Hepatocyte (in vitro differentiated cells): ENCODE results near the gene ZFP36L2. TPM values are rescaled to one million over a fixed set of nuclear protein-coding genes. Genes with fewer than 3 reads are reported as not detected.

ENCODE experiments used
- DNase-seq: peaks from one replicate; pipeline ENCODE4 v3.0.0-alpha.2; 2016; ENCODE audit warnings: low spot score
- H2AFZ ChIP-seq: fragments of 200-600 bp; sonication (generic); 2 replicates; pipeline ENCODE4 v1.6.0; 2016; ENCODE audit warnings: antibody characterized with exemption, mild to moderate bottlenecking
- H3K27ac ChIP-seq: fragments of 200-600 bp; sonication (generic); 2 replicates; pipeline ENCODE4 v1.5.1; 2016; ENCODE audit warnings: mild to moderate bottlenecking
- H3K27me3 ChIP-seq: fragments of 200-600 bp; sonication (generic); 2 replicates; pipeline ENCODE4 v1.6.1; 2016
- H3K36me3 ChIP-seq: fragments of 200-600 bp; sonication (generic); replicated peaks from 2 replicates; pipeline ENCODE4 v1.5.1; 2016; ENCODE audit warnings: low read depth; ENCODE audit not compliant: insufficient read depth
- H3K4me1 ChIP-seq: fragments of 200-600 bp; sonication (generic); 2 replicates; pipeline ENCODE4 v1.5.1; 2016; ENCODE audit warnings: mild to moderate bottlenecking, moderate library complexity; ENCODE audit not compliant: insufficient read depth
- H3K4me2 ChIP-seq: fragments of 200-600 bp; sonication (generic); 2 replicates; pipeline ENCODE4 v1.6.0; 2016
- H3K4me3 ChIP-seq: fragments of 200-600 bp; sonication (generic); 2 replicates; pipeline ENCODE4 v1.5.1; 2016; ENCODE audit warnings: mild to moderate bottlenecking
- H3K79me2 ChIP-seq: fragments of 200-600 bp; sonication (generic); 2 replicates; pipeline ENCODE4 v1.6.0; 2017; ENCODE audit warnings: mild to moderate bottlenecking
- H3K9me2 ChIP-seq: fragments of 200-600 bp; sonication (generic); replicated peaks from 2 replicates; pipeline ENCODE4 v1.6.0; 2017; ENCODE audit warnings: mild to moderate bottlenecking; ENCODE audit not compliant: insufficient read depth
- H3K9me3 ChIP-seq: fragments of 200-600 bp; sonication (generic); 2 replicates; pipeline ENCODE4 v1.5.1; 2016; ENCODE audit warnings: low read depth, mild to moderate bottlenecking
- H4K20me1 ChIP-seq: fragments of 200-600 bp; sonication (generic); 2 replicates; pipeline ENCODE4 v1.6.0; 2016; ENCODE audit warnings: mild to moderate bottlenecking; ENCODE audit not compliant: insufficient read depth, poor library complexity, severe bottlenecking
- CTCF ChIP-seq: fragments of 200-600 bp; sonication (generic); IDR thresholded peaks from 2 replicates; pipeline ENCODE4 v1.5.1; 2016; ENCODE audit warnings: antibody characterized with exemption, mild to moderate bottlenecking; ENCODE audit not compliant: poor library complexity
- EZH2 ChIP-seq: fragments of 200-600 bp; sonication (generic); IDR thresholded peaks from 2 replicates; pipeline ENCODE4 v1.6.1; 2016; ENCODE audit warnings: antibody characterized with exemption, mild to moderate bottlenecking, borderline replicate concordance
- EZH2phosphoT487 ChIP-seq: fragments of 200-600 bp; sonication (generic); IDR thresholded peaks from one replicate; pipeline ENCODE4 v1.6.1; 2018; ENCODE audit warnings: antibody characterized with exemption, mild to moderate bottlenecking, low read depth, moderate library complexity; ENCODE audit not compliant: unreplicated experiment, severe bottlenecking
- WGBS: methylation state at CpG from one replicate; pipeline ENCODE4 v1.1.6; 2016; ENCODE audit warnings: low lambda C conversion rate; ENCODE audit errors: missing lambda C conversion rate; 5-methylcytosine and 5-hydroxymethylcytosine counted together
- polyA plus RNA-seq: library from polyadenylated mRNA; unstranded; fragments of >200 nt; fragmentation: Nextera tagmentation; extraction: Ambion mirVana; gene quantifications from 2 replicates; pipeline ENCODE4 v1.2.1, GENCODE V29; 2016
- total RNA-seq: library from RNA; depleted of rRNA; stranded (reverse); fragments of >200 nt; gene quantifications from 2 replicates; pipeline ENCODE4 v1.2.3, GENCODE V29; 2014

Gene ZFP36L2
- total and polyA plus RNA-seq, 2 experiments from 2014 or later = 85.1 to 285 TPM

GRCh38 chr2:43233218-43234212, 7.1 kb upstream of the ZFP36L2 start:
- no peak for DNase-seq
- Histone ChIP-seq H3K4me1 (peaks cover 9% of the 10 kb centered on the region), H4K20me1 (no peaks in the 10 kb centered on the region), H3K9me3 (no peaks in the 10 kb centered on the region), H3K36me3 (no peaks in the 10 kb centered on the region), H3K79me2 (peaks cover 8% of the 10 kb centered on the region), H3K27ac (no peak overlapping the region), H3K4me2 (no peak overlapping the region), H3K9me2 (no peaks in the 10 kb centered on the region), H3K4me3 (no peak overlapping the region), H3K27me3 (no peaks in the 10 kb centered on the region), H2AFZ (no peak overlapping the region)
- WGBS = 84% methylated on average over 9 of the region's 9 CpGs
- no peak for TF ChIP-seq EZH2phosphoT487
- no peak for TF ChIP-seq CTCF
- no peak for TF ChIP-seq EZH2

GRCh38 chr2:43230951-43231827, 4.8 kb upstream of the ZFP36L2 start:
- Histone ChIP-seq H3K9me2 (no peaks in the 10 kb centered on the region), H3K27me3 (no peaks in the 10 kb centered on the region), H3K4me2 (no peak overlapping the region), H3K36me3 (no peaks in the 10 kb centered on the region), H4K20me1 (peaks cover under 1% of the 10 kb centered on the region), H3K4me3 (no peak overlapping the region), H2AFZ (no peak overlapping the region), H3K9me3 (no peaks in the 10 kb centered on the region), H3K27ac (no peak overlapping the region), H3K79me2 (peaks cover 15% of the 10 kb centered on the region), H3K4me1 (peaks cover 18% of the 10 kb centered on the region)
- 97% methylated on average over 7 of the region's 7 CpGs for WGBS
- TF ChIP-seq EZH2 (no peak), CTCF (no peak), EZH2phosphoT487 (no peak)
- no peak for DNase-seq

GRCh38 chr2:43230351-43230885, 4.0 kb upstream of the ZFP36L2 start:
- Histone ChIP-seq H3K36me3 (no peaks in the 10 kb centered on the region), H3K27ac (peak overlapping the region; percentile 26), H3K9me3 (no peaks in the 10 kb centered on the region), H3K79me2 (peaks cover 22% of the 10 kb centered on the region), H2AFZ (no peak overlapping the region), H3K4me3 (no peak overlapping the region), H3K27me3 (no peaks in the 10 kb centered on the region), H4K20me1 (peaks cover 8% of the 10 kb centered on the region), H3K9me2 (no peaks in the 10 kb centered on the region), H3K4me1 (peaks cover 18% of the 10 kb centered on the region), H3K4me2 (no peak overlapping the region)
- WGBS = 54% methylated on average over 4 of the region's 4 CpGs
- TF ChIP-seq CTCF (peak; percentile 22), EZH2 (no peak)
- no peak for DNase-seq
